ENCODE data around the gene CCDC85B.

Gene CCDC85B

DNA sequence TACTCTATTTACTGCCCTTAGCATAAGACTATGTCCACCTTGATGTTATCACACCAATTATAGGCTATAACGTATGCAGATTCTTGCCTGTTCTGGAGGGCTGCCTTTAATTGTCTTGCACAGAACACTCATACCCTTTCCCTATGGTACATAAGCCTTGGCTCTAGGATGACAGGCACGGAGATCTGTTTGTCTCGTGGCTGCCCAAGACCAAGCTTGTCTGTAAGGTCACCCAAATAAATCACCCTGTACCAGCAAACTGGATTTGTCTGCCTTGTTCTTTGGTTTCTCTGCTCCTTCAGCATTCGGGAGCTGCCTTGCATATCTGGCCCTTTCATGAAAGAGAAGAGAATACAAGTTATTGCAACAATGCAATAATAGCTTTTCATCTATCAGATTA, 47.3 kb downstream of the CCDC85B start:
- 0 out of 2 replicates have a peak, but pooled peaks cover 4% of the 10 kb centered on the region for H3K27me3 ChIP-seq (ENCODE audit: insufficient read depth, low read length)
- H3K9me2 ChIP-seq (ENCODE audit: low read depth, low read length): no peaks in the 10 kb centered on the region
- no peak overlapping the region for H3K27ac ChIP-seq (ENCODE audit: low read depth, low read length, poor library complexity, severe bottlenecking)
- H4K20me1 ChIP-seq (ENCODE audit: insufficient read depth, low read length): no peaks in the 10 kb centered on the region
- no peaks in the 10 kb centered on the region for H3F3A ChIP-seq (ENCODE audit: insufficient read depth, low read length)
- H3K36me3 ChIP-seq (ENCODE audit: insufficient read depth, low read length): no peaks in the 10 kb centered on the region
- no peak overlapping the region for H3K4me2 ChIP-seq (ENCODE audit: low read length)
- no peak for TF ChIP-seq EZH2 (IDR thresholded peaks at IDR 0.05; ENCODE audit: borderline replicate concordance, low read length)
- TF ChIP-seq, protein P1, sequence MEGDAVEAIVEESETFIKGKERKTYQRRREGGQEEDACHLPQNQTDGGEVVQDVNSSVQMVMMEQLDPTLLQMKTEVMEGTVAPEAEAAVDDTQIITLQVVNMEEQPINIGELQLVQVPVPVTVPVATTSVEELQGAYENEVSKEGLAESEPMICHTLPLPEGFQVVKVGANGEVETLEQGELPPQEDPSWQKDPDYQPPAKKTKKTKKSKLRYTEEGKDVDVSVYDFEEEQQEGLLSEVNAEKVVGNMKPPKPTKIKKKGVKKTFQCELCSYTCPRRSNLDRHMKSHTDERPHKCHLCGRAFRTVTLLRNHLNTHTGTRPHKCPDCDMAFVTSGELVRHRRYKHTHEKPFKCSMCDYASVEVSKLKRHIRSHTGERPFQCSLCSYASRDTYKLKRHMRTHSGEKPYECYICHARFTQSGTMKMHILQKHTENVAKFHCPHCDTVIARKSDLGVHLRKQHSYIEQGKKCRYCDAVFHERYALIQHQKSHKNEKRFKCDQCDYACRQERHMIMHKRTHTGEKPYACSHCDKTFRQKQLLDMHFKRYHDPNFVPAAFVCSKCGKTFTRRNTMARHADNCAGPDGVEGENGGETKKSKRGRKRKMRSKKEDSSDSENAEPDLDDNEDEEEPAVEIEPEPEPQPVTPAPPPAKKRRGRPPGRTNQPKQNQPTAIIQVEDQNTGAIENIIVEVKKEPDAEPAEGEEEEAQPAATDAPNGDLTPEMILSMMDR (IDR thresholded peaks at IDR 0.05; ENCODE audit: low read length): no peak
- no peaks in the 10 kb centered on the region for H3K9me3 ChIP-seq (ENCODE audit: low read length)
- no peaks in the 10 kb centered on the region for H3K79me2 ChIP-seq (ENCODE audit: insufficient read depth, low read length)
- no peak overlapping the region for H3K4me3 ChIP-seq (ENCODE audit: low read depth, low read length, poor library complexity, severe bottlenecking)
- H3K4me1 ChIP-seq (ENCODE audit: insufficient read depth, low read length, severe bottlenecking): no peaks in the 10 kb centered on the region
- H3K9ac ChIP-seq (ENCODE audit: low read length): no peak overlapping the region
- no peak overlapping the region for H2AFZ ChIP-seq (ENCODE audit: low read length)
